HepG2 (cell line): ENCODE results near the gene NDE1. TPM values are rescaled to one million over a fixed set of nuclear protein-coding genes. Genes with fewer than 3 reads are reported as not detected.

Experiments used
- HCFC1 ChIP-seq: fragments of 150-350 bp; IDR thresholded peaks from 2 replicates; pipeline ENCODE4 v1.6.1; 2014; ENCODE audit warnings: low read depth, low read length
- KMT2B ChIP-seq: IDR thresholded peaks from 2 replicates; pipeline ENCODE4 v1.6.1; 2016; ENCODE audit warnings: missing genetic modification reagents, missing compliant biosample characterization
- MYNN ChIP-seq: sonication (generic); formaldehyde crosslinking; IDR thresholded peaks from 2 replicates; pipeline ENCODE4 v1.4.0; 2020; ENCODE audit warnings: mild to moderate bottlenecking, low read depth, missing genetic modification reagents
- PHF21A ChIP-seq: sonication (generic); formaldehyde crosslinking; IDR thresholded peaks from 2 replicates; pipeline ENCODE4 v1.5.0; 2020; ENCODE audit warnings: mild to moderate bottlenecking, missing genetic modification reagents
- RNF2 ChIP-seq: fragments of 450-650 bp; conservative IDR thresholded peaks from 2 replicates; pipeline ENCODE4 v1.6.1; 2016; ENCODE audit warnings: low read depth
- RORA ChIP-seq: sonication (generic); formaldehyde crosslinking; IDR thresholded peaks from 2 replicates; pipeline ENCODE4 v1.5.0; 2020; ENCODE audit warnings: mild to moderate bottlenecking, missing genetic modification reagents, moderate library complexity
- SATB2 ChIP-seq: sonication (generic); formaldehyde crosslinking; IDR thresholded peaks from 2 replicates; pipeline ENCODE4 v1.5.0; 2020; ENCODE audit warnings: missing genetic modification reagents
- SOX6 ChIP-seq, 2 experiments: fragments of 450-650 bp in 1 of 2; sonication (generic) in 1 of 2; formaldehyde crosslinking in 1 of 2; IDR thresholded peaks; 2 replicates each; pipeline versions ENCODE4 v1.4.0 to v1.6.1; 2017 to 2020; ENCODE audit warnings: antibody characterized with exemption in 1 of 2, mild to moderate bottlenecking in 1 of 2, missing genetic modification reagents in 1 of 2
- TAF15 ChIP-seq: fragments of 200-400 bp; formaldehyde crosslinking; IDR thresholded peaks from one replicate; pipeline ENCODE4 v1.6.1; 2018; ENCODE audit warnings: mild to moderate bottlenecking, low read depth, low read length; ENCODE audit not compliant: poor library complexity, severe bottlenecking
- ZMYM3 ChIP-seq: sonication (generic); formaldehyde crosslinking; IDR thresholded peaks from 2 replicates; pipeline ENCODE4 v1.5.1; 2020; ENCODE audit warnings: mild to moderate bottlenecking, missing genetic modification reagents
- ZNF12 ChIP-seq: sonication (generic); formaldehyde crosslinking; IDR thresholded peaks from 2 replicates; pipeline ENCODE4 v1.5.0; 2020; ENCODE audit warnings: missing genetic modification reagents
- ZNF232 ChIP-seq: sonication (generic); formaldehyde crosslinking; IDR thresholded peaks from 2 replicates; pipeline ENCODE4 v1.4.0; 2020; ENCODE audit warnings: missing genetic modification reagents, borderline replicate concordance
- ZNF235 ChIP-seq: sonication (generic); formaldehyde crosslinking; IDR thresholded peaks from 2 replicates; pipeline ENCODE4 v1.8.1; 2023; ENCODE audit warnings: mild to moderate bottlenecking, missing genetic modification reagents, borderline replicate concordance
- ZNF331 ChIP-seq: sonication (generic); formaldehyde crosslinking; IDR thresholded peaks from 2 replicates; pipeline ENCODE4 v1.4.0; 2020; ENCODE audit warnings: missing genetic modification reagents
- ZNF614 ChIP-seq: IDR thresholded peaks from 2 replicates; pipeline ENCODE4 v1.6.1; 2018; ENCODE audit warnings: missing biosample characterization, missing genetic modification reagents, inconsistent platforms, borderline replicate concordance
- polyA plus RNA-seq, 8 experiments: library from polyadenylated mRNA; depleted of rRNA in 3 of 8; stranded (reverse) in 7 of 8; unstranded in 1 of 8; fragments of >200 nt; fragmentation: Illumina TruSeq in 4 of 8; extraction: Trizol in 4 of 8; gene quantifications; 2 replicates each; pipeline versions ENCODE4 v1.2.1 to v1.2.3, GENCODE V29; 2011 to 2016; ENCODE audit warnings: low read depth in 4 of 8, missing spikeins in 1 of 8, mixed read lengths in 1 of 8; ENCODE audit not compliant: insufficient read depth in 1 of 8
- total RNA-seq, 5 experiments: library from RNA; depleted of rRNA; stranded (reverse); fragments of >200 nt; fragmentation: Illumina TruSeq; extraction: Trizol; gene quantifications; 2 replicates each; pipeline ENCODE4 v1.2.3, GENCODE V29; 2016; ENCODE audit warnings: low read depth in 1 of 5
- TF ChIP-seq, protein P1 (sequence below): sonication (generic); formaldehyde crosslinking; IDR thresholded peaks from 2 replicates; pipeline ENCODE4 v1.5.1; 2020; ENCODE audit warnings: mild to moderate bottlenecking, missing genetic modification reagents, borderline replicate concordance
- TF ChIP-seq, protein P2 (sequence below): sonication (generic); formaldehyde crosslinking; IDR thresholded peaks from 2 replicates; pipeline ENCODE4 v1.5.1; 2020; ENCODE audit warnings: missing genetic modification reagents, mild to moderate bottlenecking, borderline replicate concordance
- TF ChIP-seq, protein P3 (sequence below): sonication (generic); formaldehyde crosslinking; IDR thresholded peaks from 2 replicates; pipeline ENCODE4 v1.4.0; 2020; ENCODE audit warnings: low read depth, missing genetic modification reagents

Gene NDE1
- total and polyA plus RNA-seq, 2 of the 13 experiments (the other 11 are each of a cell fraction or from before 2014, with no cell fraction given): 40.9 to 72.5 TPM

DNA sequence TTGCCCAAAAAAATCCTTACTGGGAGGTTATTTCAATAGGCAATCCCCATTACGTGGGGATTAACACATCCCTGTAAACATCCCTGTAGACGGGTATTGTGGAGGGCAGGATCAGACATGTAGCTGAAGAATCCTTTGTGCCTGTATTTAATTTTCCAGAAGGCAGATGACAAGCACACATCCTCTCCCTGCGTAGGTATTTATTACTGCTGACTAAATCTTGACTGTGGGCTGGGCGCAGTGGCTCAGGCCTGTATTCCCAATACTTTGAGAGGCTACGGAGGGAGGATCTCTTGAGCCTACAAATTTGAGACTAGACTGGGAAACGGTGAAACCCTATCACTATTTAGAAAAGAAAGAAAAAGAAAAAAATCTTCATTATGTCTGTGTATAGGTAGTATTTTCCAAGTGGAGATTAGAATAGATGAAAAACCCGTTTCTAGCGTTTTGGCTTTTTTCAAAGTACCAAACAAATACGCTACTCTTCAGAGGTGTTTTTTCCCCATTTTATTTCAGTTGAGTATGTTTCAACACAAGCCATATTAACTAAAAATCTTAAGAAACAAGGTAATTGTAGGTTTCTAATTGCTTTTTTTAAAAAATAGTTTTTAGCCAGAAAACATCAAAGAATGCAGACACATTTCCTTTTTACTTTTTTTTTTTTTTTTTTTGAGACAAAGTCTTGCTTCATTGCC lies 5.6 kb upstream of the NDE1 start (continued):
- TF ChIP-seq ZMYM3 (CRISPR knock-in tag) (no peak), PHF21A (CRISPR knock-in tag) (peak; percentile 40; the same call in 1 of the 2 replicates), ZNF232 (0 out of 2 replicates have a peak, but pooled peaks have one; percentile 36), RNF2 (no peak), TAF15 (no peak), HCFC1 (no peak), MYNN (CRISPR knock-in tag) (0 out of 2 replicates have a peak, but pooled peaks have one; percentile 70), ZNF12 (CRISPR knock-in tag) (0 out of 2 replicates have a peak, but pooled peaks have one; percentile 30), ZNF331 (peak; percentile 52; the same call in 1 of the 2 replicates), ZNF614 (CRISPR knock-in tag) (peak; percentile 55; the same call in 1 of the 2 replicates), KMT2B (CRISPR knock-in tag) (peak; percentile 59; the same call in 1 of the 2 replicates), SATB2 (CRISPR knock-in tag) (no peak), SOX6 (IDR thresholded peaks at IDR 0.05) (no peak), SOX6 (CRISPR knock-in tag; IDR thresholded peaks at IDR 0.05) (peak; percentile 16; the same call in 1 of the 2 replicates), RORA (no peak), ZNF235 (no peak)
- TF ChIP-seq, protein P1, sequence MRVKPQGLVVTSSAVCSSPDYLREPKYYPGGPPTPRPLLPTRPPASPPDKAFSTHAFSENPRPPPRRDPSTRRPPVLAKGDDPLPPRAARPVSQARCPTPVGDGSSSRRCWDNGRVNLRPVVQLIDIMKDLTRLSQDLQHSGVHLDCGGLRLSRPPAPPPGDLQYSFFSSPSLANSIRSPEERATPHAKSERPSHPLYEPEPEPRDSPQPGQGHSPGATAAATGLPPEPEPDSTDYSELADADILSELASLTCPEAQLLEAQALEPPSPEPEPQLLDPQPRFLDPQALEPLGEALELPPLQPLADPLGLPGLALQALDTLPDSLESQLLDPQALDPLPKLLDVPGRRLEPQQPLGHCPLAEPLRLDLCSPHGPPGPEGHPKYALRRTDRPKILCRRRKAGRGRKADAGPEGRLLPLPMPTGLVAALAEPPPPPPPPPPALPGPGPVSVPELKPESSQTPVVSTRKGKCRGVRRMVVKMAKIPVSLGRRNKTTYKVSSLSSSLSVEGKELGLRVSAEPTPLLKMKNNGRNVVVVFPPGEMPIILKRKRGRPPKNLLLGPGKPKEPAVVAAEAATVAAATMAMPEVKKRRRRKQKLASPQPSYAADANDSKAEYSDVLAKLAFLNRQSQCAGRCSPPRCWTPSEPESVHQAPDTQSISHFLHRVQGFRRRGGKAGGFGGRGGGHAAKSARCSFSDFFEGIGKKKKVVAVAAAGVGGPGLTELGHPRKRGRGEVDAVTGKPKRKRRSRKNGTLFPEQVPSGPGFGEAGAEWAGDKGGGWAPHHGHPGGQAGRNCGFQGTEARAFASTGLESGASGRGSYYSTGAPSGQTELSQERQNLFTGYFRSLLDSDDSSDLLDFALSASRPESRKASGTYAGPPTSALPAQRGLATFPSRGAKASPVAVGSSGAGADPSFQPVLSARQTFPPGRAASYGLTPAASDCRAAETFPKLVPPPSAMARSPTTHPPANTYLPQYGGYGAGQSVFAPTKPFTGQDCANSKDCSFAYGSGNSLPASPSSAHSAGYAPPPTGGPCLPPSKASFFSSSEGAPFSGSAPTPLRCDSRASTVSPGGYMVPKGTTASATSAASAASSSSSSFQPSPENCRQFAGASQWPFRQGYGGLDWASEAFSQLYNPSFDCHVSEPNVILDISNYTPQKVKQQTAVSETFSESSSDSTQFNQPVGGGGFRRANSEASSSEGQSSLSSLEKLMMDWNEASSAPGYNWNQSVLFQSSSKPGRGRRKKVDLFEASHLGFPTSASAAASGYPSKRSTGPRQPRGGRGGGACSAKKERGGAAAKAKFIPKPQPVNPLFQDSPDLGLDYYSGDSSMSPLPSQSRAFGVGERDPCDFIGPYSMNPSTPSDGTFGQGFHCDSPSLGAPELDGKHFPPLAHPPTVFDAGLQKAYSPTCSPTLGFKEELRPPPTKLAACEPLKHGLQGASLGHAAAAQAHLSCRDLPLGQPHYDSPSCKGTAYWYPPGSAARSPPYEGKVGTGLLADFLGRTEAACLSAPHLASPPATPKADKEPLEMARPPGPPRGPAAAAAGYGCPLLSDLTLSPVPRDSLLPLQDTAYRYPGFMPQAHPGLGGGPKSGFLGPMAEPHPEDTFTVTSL: peak; percentile 54; the same call in 1 of the 2 replicates
- TF ChIP-seq, protein P2, sequence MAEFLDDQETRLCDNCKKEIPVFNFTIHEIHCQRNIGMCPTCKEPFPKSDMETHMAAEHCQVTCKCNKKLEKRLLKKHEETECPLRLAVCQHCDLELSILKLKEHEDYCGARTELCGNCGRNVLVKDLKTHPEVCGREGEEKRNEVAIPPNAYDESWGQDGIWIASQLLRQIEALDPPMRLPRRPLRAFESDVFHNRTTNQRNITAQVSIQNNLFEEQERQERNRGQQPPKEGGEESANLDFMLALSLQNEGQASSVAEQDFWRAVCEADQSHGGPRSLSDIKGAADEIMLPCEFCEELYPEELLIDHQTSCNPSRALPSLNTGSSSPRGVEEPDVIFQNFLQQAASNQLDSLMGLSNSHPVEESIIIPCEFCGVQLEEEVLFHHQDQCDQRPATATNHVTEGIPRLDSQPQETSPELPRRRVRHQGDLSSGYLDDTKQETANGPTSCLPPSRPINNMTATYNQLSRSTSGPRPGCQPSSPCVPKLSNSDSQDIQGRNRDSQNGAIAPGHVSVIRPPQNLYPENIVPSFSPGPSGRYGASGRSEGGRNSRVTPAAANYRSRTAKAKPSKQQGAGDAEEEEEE (CRISPR knock-in tag): no peak
- TF ChIP-seq, protein P3, sequence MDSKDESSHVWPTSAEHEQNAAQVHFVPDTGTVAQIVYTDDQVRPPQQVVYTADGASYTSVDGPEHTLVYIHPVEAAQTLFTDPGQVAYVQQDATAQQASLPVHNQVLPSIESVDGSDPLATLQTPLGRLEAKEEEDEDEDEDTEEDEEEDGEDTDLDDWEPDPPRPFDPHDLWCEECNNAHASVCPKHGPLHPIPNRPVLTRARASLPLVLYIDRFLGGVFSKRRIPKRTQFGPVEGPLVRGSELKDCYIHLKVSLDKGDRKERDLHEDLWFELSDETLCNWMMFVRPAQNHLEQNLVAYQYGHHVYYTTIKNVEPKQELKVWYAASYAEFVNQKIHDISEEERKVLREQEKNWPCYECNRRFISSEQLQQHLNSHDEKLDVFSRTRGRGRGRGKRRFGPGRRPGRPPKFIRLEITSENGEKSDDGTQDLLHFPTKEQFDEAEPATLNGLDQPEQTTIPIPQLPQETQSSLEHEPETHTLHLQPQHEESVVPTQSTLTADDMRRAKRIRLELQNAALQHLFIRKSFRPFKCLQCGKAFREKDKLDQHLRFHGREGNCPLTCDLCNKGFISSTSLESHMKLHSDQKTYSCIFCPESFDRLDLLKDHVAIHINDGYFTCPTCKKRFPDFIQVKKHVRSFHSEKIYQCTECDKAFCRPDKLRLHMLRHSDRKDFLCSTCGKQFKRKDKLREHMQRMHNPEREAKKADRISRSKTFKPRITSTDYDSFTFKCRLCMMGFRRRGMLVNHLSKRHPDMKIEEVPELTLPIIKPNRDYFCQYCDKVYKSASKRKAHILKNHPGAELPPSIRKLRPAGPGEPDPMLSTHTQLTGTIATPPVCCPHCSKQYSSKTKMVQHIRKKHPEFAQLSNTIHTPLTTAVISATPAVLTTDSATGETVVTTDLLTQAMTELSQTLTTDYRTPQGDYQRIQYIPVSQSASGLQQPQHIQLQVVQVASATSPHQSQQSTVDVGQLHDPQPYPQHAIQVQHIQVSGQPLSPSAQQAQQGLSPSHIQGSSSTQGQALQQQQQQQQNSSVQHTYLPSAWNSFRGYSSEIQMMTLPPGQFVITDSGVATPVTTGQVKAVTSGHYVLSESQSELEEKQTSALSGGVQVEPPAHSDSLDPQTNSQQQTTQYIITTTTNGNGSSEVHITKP (CRISPR knock-in tag): 0 out of 2 replicates have a peak, but pooled peaks have one; percentile 31
